HG02588 (cell line): ENCODE data around the gene CEP57L1.
"Not testable (repeated sequence)": the region's sequence is repeated elsewhere in the genome, so short reads cannot be mapped to it uniquely, and the experiment has no call there.

Experiments used
- ATAC-seq: cut with Tn5 transposase; IDR thresholded peaks from one replicate; pipeline ENCODE4 v1.9.1; 2021; ENCODE audit warnings: mild to moderate bottlenecking, moderate library complexity; ENCODE audit not compliant: unreplicated experiment

CEP57L1 gene

GRCh38 chr6:109104512-109104911 is 9.2 kb downstream of the CEP57L1 start:
- ATAC-seq = no peak

DNA sequence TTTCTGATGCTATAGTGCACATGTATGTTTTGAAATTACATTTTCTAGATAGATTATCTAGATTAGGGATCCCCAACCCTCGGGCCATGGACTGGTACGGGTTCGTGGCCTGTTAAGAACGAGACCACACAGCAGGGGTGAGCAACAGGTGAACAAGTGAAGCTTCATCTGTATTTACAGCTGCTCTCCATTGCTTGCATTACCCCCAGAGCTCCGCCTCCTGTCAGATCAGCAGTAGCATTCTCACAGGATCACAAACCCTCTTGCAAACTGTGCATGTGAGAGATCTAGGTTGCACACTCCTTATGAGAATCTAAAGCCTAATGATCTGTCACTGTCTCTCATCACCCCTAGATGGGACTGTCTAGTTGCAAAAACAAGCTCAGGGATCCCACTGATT is 10.4 kb downstream of the CEP57L1 start:
- ATAC-seq = no peak

- ATAC-seq = not testable (repeated sequence)
These were observed 14.4 kb downstream of the CEP57L1 start for GRCh38 chr6:109109663-109110062.

DNA sequence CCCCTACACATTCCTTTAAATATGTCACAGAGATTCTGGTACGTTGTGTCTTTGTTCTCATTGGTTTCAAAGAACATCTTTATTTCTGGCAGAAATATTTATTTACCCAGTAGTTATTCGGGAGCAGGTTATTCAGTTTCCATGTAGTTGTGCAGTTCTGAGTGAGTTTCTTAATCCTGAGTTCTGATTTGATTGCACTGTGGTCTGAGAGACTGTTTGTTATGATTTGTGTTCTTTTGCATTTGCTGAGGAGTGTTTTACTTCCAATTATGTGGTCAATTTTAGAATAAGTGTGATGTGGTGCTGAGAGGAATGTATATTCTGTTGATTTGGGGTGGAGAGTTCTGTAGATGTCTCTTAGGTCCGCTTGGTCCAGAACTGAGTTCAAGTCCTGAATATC is 17.4 kb downstream of the CEP57L1 start:
- not testable (repeated sequence) for ATAC-seq

DNA sequence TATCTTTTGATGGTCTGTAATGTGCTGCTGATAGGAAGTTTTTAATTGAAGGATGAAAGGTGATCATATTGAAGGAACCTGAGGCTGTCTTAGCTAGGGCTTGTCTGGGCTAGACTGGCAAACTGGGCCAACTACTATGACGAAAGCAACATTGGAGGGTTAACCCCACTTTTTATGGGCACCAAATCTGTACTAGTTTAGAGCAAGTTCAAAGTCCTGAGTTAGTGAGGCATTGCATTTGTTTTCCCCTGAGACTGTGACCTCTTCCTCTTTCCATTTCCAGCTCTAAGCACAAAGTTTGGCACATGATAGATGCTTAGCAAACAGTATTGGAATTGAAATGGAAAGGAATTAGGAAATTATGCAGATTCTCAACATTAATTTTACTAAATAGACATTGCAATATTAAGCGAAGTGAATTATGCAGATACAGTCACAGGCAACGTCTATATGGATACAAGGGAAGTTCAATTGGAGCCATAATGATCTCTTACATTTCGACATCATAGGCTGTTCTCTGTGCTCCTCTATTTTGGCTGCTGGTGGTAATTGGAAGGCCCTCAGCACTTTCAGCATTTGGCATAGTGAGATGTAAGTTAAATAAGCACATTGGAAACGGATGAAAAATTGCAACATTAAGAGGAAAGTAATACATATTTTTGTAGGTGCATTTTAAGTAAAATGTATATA is 22.2 kb downstream of the CEP57L1 start:
- ATAC-seq = peak; percentile 83

- no peak for ATAC-seq
These were observed 23.0 kb downstream of the CEP57L1 start for GRCh38 chr6:109118337-109118736.

GRCh38 chr6:109118871-109119354 is 23.6 kb downstream of the CEP57L1 start:
- no peak for ATAC-seq

DNA sequence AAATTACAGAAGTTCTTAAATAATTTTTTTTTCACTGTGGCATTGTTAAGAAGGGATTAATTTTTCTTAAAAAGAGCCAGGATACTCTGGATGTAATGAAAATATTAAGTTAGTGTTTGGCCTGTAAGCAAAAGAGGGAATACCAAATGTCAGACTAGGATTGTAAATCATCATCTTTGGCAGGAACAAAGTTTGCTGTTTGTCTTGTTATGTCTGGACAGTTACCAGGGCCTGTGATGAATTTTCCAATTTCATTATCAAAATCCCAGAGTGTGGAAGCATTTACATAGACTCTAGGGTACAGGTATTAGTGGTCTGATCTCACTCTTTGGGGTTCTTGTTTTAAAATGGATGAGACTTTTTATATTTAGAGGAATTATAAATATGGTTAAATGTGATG is 26.1 kb downstream of the CEP57L1 start:
- ATAC-seq = no peak

- no peak for ATAC-seq
These were observed 28.9 kb downstream of the CEP57L1 start for GRCh38 chr6:109124219-109124618.

- ATAC-seq = no peak
These were observed 30.2 kb downstream of the CEP57L1 start for GRCh38 chr6:109125504-109125903.

- ATAC-seq = no peak
These were observed 34.8 kb downstream of the CEP57L1 start for GRCh38 chr6:109130065-109130464.

DNA sequence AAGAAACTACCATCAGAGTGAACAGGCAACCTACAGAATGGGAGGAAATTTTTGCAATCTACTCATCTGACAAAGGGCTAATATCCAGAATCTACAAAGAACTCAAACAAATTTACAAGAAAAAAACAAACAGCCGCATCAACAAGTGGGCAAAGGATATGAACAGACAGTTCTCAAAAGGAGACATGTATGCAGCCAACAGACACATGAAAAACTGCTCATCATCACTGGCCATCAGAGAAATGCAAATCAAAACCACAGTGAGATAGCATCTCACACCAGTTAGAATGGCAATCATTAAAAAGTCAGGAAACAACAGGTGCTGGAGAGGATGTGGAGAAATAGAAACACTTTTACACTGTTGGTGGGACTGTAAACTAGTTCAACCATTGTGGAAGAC is 40.3 kb downstream of the CEP57L1 start:
- ATAC-seq = not testable (repeated sequence)

DNA sequence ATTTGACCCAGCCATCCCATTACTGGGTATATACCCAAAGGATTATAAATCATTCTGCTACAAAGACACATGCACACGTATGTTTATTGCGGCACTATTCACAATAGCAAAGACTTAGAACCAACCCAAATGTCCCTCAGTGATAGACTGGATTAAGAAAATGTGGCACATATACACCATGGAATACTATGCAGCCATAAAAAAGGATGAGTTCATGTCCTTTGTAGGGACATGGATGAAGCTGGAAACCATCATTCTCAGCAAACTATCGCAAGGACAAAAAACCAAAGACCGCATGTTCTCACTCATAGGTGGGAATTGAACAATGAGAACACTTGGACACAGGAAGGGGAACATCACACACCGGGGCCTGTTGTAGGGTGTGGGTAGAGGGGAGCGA is 40.7 kb downstream of the CEP57L1 start:
- ATAC-seq = not testable (repeated sequence)

DNA sequence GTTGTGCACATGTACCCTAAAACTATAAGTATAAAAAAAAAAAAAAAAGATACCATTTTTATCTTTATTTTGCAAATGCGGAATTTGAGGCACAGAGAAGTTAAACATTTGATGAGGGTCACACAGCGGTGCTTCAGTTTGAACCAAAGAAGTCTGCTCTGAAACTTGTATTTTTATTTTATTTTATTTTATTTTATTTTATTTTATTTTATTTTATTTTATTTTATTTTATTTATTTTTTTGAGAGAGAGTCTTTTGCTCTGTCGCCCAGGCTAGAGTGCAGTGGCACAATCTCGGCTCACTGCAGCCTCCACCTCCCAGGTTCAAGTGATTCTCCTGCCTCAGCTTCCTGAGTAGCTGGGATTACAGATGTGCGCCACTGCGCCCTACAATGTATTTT is 41.2 kb downstream of the CEP57L1 start:
- ATAC-seq = not testable (repeated sequence)

DNA sequence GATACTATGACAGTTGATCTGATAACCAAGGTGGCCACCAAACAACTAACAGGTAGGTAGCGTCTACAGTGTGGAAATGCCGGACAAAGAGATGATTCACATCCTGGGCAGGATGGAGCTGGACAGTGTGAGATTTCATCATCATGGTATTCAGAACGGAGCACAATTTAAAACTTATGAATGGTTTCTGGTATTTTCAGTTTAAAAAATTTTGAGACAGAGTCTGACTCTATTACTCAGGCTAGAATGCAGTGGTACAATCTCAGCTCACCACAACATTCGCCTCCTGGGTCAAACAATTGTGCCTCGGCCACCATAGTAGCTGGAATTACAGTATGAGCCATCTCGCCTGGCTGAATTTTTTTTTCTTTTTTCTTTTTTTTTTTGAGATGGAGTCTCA is 43.8 kb downstream of the CEP57L1 start:
- ATAC-seq = no peak

GRCh38 chr6:109142067-109142466 is 46.8 kb downstream of the CEP57L1 start:
- not testable (repeated sequence) for ATAC-seq

GRCh38 chr6:109143191-109143590 is 47.9 kb downstream of the CEP57L1 start:
- ATAC-seq = no peak

- not testable (repeated sequence) for ATAC-seq
These were observed 52.9 kb downstream of the CEP57L1 start for GRCh38 chr6:109148251-109148650.

GRCh38 chr6:109148716-109149115 is 53.4 kb downstream of the CEP57L1 start:
- not testable (repeated sequence) for ATAC-seq

- no peak for ATAC-seq
These were observed 58.4 kb downstream of the CEP57L1 start for GRCh38 chr6:109153752-109154151.

DNA sequence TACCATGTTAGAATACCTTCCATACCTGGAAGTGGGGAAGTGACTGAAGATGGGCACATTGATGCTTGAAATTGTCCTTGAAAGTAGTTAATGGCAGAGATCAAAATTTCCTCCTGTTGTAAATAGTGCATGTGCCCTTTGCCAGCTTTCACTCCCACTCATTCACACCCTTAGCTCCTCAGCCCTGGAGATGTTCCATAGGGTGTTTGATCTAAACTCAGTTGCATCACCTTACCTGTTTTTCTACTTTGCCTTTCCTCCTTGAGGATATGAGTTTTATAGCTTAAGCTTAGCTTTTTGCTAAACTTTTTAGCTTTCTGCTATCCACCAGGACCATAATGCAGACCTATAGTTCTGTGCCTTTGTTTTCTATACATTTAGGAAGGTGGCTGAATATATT is 69.0 kb downstream of the CEP57L1 start:
- ATAC-seq = no peak

- ATAC-seq = no peak
These were observed 70.2 kb downstream of the CEP57L1 start for GRCh38 chr6:109165392-109165974.

- ATAC-seq = no peak
These were observed 71.4 kb downstream of the CEP57L1 start for GRCh38 chr6:109166673-109167072.
